Neural progenitor cell (in vitro differentiated cells): ENCODE data around the gene HSD11B1L. TPM values are rescaled to one million over a fixed set of nuclear protein-coding genes. Genes with fewer than 3 reads are reported as not detected.

ENCODE experiments used
- DNase-seq: peaks from one replicate; pipeline ENCODE4 v3.0.0-alpha.2; 2016; ENCODE audit warnings: low spot score
- H2AFZ ChIP-seq: fragments of 200-600 bp; sonication (generic); replicated peaks from 2 replicates; pipeline ENCODE4 v1.6.1; 2016; ENCODE audit warnings: antibody characterized with exemption
- H3F3A ChIP-seq: fragments of 200-600 bp; sonication (generic); 2 replicates; pipeline ENCODE4 v1.6.1; 2016; ENCODE audit warnings: antibody characterized with exemption, low read depth
- H3K27ac ChIP-seq: fragments of 200-600 bp; sonication (generic); 2 replicates; pipeline ENCODE4 v1.5.1; 2016; ENCODE audit warnings: mild to moderate bottlenecking
- H3K27me3 ChIP-seq: fragments of 200-600 bp; sonication (generic); 2 replicates; pipeline ENCODE4 v1.6.1; 2016; ENCODE audit warnings: mild to moderate bottlenecking, moderate library complexity
- H3K36me3 ChIP-seq: fragments of 200-600 bp; sonication (generic); 2 replicates; pipeline ENCODE4 v1.5.1; 2016
- H3K4me1 ChIP-seq: fragments of 200-600 bp; sonication (generic); 2 replicates; pipeline ENCODE4 v1.6.1; 2016; ENCODE audit warnings: mixed run types
- H3K4me2 ChIP-seq: fragments of 200-600 bp; sonication (generic); 2 replicates; pipeline ENCODE4 v1.6.1; 2016
- H3K4me3 ChIP-seq: fragments of 200-600 bp; sonication (generic); 2 replicates; pipeline ENCODE4 v1.5.1; 2016
- H3K79me2 ChIP-seq: fragments of 200-600 bp; sonication (generic); 2 replicates; pipeline ENCODE4 v1.6.1; 2016; ENCODE audit warnings: low read depth
- H3K9ac ChIP-seq: fragments of 200-600 bp; sonication (generic); 2 replicates; pipeline ENCODE4 v1.6.1; 2016
- H3K9me3 ChIP-seq: fragments of 200-600 bp; sonication (generic); 2 replicates; pipeline ENCODE4 v1.5.1; 2016; ENCODE audit warnings: low read depth
- H4K20me1 ChIP-seq: fragments of 200-600 bp; sonication (generic); 2 replicates; pipeline ENCODE4 v1.6.1; 2016; ENCODE audit warnings: low read depth
- H3K27ac Mint-ChIP-seq: 3 replicates; pipeline ENCODE4 v1.8.0; 2021; ENCODE audit warnings: mixed read lengths
- H3K27me3 Mint-ChIP-seq: 2 replicates; pipeline ENCODE4 v1.8.0; 2022; ENCODE audit warnings: low read depth, mild to moderate bottlenecking, inconsistent platforms, moderate library complexity, mixed read lengths; ENCODE audit not compliant: insufficient read depth
- H3K36me3 Mint-ChIP-seq: 3 replicates; pipeline ENCODE4 v1.8.0; 2021; ENCODE audit warnings: mixed read lengths
- H3K4me1 Mint-ChIP-seq: 3 replicates; pipeline ENCODE4 v1.8.0; 2021; ENCODE audit warnings: mixed read lengths
- H3K4me3 Mint-ChIP-seq: 3 replicates; pipeline ENCODE4 v1.8.0; 2021; ENCODE audit warnings: mild to moderate bottlenecking, moderate library complexity, mixed read lengths
- H3K9me3 Mint-ChIP-seq: 3 replicates; pipeline ENCODE4 v1.8.0; 2020; ENCODE audit warnings: mixed read lengths
- CTCF ChIP-seq: fragments of 200-600 bp; sonication (generic); IDR thresholded peaks from 2 replicates; pipeline ENCODE4 v1.5.1; 2017; ENCODE audit warnings: antibody characterized with exemption, mild to moderate bottlenecking
- EZH2 ChIP-seq: fragments of 200-600 bp; sonication (generic); IDR thresholded peaks from 2 replicates; pipeline ENCODE4 v1.6.1; 2017; ENCODE audit warnings: antibody characterized with exemption, mild to moderate bottlenecking, moderate library complexity
- EZH2phosphoT487 ChIP-seq: fragments of 200-600 bp; sonication (generic); IDR thresholded peaks from 2 replicates; pipeline ENCODE4 v1.6.1; 2017; ENCODE audit warnings: antibody characterized with exemption
- total RNA-seq: library from RNA; depleted of rRNA; stranded (reverse); fragments of >200 nt; gene quantifications from 2 replicates; pipeline ENCODE4 v1.2.3, GENCODE V29; 2015; ENCODE audit warnings: low replicate concordance

Gene HSD11B1L
- total RNA-seq, 1 donor from 2014 or later = 7.7 TPM

DNA sequence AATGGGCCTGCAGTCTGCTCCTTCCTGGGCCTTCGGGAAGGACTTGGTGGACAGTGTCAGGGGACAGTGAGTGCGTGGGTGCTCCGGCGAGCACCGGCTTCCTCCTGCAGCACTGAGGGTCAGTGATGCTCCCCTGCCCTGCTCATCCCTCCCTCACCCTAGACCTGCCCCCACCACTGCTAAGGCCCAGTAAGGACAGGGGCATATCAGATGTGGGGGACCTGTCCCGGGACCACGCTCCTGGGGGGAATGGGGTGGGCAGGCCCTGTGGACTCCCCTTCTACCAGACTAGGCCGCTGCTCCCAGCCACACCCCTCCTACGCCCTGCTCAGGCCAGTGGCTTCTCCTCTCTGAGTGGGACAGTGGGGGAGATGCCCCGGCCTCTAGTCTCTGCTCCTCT lies 3.7 kb upstream of the HSD11B1L start:
- no peak overlapping the region for H3K4me3 ChIP-seq
- DNase-seq = no peak

GRCh38 chr19:5677580-5677979 lies 3.2 kb upstream of the HSD11B1L start:
- H3K27me3 Mint-ChIP-seq = peaks cover 9% of the 10 kb centered on the region
- TF ChIP-seq EZH2phosphoT487 (no peak), EZH2 (no peak), CTCF (no peak)
- H3K27ac Mint-ChIP-seq = no peak overlapping the region
- no peaks in the 10 kb centered on the region for H3K79me2 ChIP-seq
- H3K4me3 ChIP-seq = no peak overlapping the region
- H3K4me3 Mint-ChIP-seq = no peak overlapping the region
- H3K9ac ChIP-seq = no peak overlapping the region
- H3K4me2 ChIP-seq = no peak overlapping the region
- peaks cover 3% of the 10 kb centered on the region for H3K4me1 ChIP-seq
- no peaks in the 10 kb centered on the region for H3K36me3 ChIP-seq
- H4K20me1 ChIP-seq = no peaks in the 10 kb centered on the region
- H3K27me3 ChIP-seq = no peaks in the 10 kb centered on the region
- no peak overlapping the region for H3K27ac ChIP-seq
- no peak for DNase-seq
- H3F3A ChIP-seq = peaks cover 4% of the 10 kb centered on the region
- no peaks in the 10 kb centered on the region for H3K9me3 Mint-ChIP-seq
- H2AFZ ChIP-seq = no peak overlapping the region
- peaks cover 5% of the 10 kb centered on the region for H3K36me3 Mint-ChIP-seq
- H3K9me3 ChIP-seq = no peaks in the 10 kb centered on the region
- peaks cover 27% of the 10 kb centered on the region for H3K4me1 Mint-ChIP-seq

More for the DNA sequence above, 3.7 kb upstream of the HSD11B1L start:
- no peak overlapping the region for H3K27ac ChIP-seq
- no peak overlapping the region for H3K27ac Mint-ChIP-seq
- no peak overlapping the region for H3K4me2 ChIP-seq
- H3K4me1 Mint-ChIP-seq = peaks cover 23% of the 10 kb centered on the region
- H3K27me3 ChIP-seq = no peaks in the 10 kb centered on the region
- peaks cover 3% of the 10 kb centered on the region for H3K4me1 ChIP-seq
- no peaks in the 10 kb centered on the region for H3K9me3 ChIP-seq
- peaks cover 9% of the 10 kb centered on the region for H3K27me3 Mint-ChIP-seq
- peaks cover 4% of the 10 kb centered on the region for H3F3A ChIP-seq
- peaks cover 5% of the 10 kb centered on the region for H3K36me3 Mint-ChIP-seq
- H3K9ac ChIP-seq = no peak overlapping the region
- H4K20me1 ChIP-seq = no peaks in the 10 kb centered on the region
- H3K4me3 Mint-ChIP-seq = no peak overlapping the region
- no peaks in the 10 kb centered on the region for H3K36me3 ChIP-seq
- no peaks in the 10 kb centered on the region for H3K79me2 ChIP-seq
- no peak overlapping the region for H2AFZ ChIP-seq
- TF ChIP-seq CTCF (no peak), EZH2 (no peak), EZH2phosphoT487 (no peak)
- H3K9me3 Mint-ChIP-seq = no peaks in the 10 kb centered on the region

DNA sequence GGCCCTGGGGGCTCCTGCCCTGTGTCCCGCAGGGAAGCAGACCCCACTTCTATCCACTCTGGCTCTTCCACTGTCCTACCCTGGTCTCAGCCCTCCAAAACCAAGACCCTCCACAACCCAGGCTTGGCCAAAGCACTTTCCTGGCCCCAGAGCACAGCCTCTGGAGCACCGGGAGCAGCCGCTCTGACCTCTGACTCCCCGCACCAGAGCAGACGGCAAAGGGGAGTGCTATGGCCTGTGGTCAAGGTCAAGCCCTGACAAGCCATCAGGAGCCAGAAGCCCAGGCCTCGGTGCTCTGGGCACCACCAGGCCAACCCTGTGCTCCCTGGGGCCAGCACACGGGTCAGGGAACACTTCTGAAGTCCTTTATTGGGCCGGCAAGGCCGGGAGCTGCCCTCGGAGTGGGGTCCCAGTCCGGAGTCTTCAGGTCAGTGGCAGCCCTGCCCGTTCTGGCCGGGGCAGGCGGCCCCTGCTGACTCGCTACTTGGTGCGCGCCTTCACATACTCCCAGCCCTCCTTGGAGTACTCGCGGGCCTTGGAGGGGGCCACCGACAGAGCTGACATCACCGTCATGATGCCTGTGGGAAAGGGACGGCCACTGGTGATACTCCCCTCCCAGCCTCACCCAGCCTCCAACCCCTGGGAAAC lies 2.6 kb upstream of the HSD11B1L start:
- Mint-ChIP-seq H3K27ac (no peak overlapping the region), H3K36me3 (no peaks in the 10 kb centered on the region), H3K9me3 (no peaks in the 10 kb centered on the region), H3K27me3 (peaks cover 9% of the 10 kb centered on the region), H3K4me1 (peaks cover 29% of the 10 kb centered on the region), H3K4me3 (no peak overlapping the region)
- no peaks in the 10 kb centered on the region for H3K9me3 ChIP-seq
- no peak overlapping the region for H2AFZ ChIP-seq
- H3K4me3 ChIP-seq = no peak overlapping the region
- H4K20me1 ChIP-seq = no peaks in the 10 kb centered on the region
- H3K27ac ChIP-seq = no peak overlapping the region
- H3K9ac ChIP-seq = no peak overlapping the region
- no peak for DNase-seq
- TF ChIP-seq EZH2phosphoT487 (no peak), EZH2 (no peak)
- no peak overlapping the region for H3K4me2 ChIP-seq
- H3K27me3 ChIP-seq = no peaks in the 10 kb centered on the region
- peaks cover 4% of the 10 kb centered on the region for H3F3A ChIP-seq
- no peaks in the 10 kb centered on the region for H3K36me3 ChIP-seq
- peaks cover 3% of the 10 kb centered on the region for H3K4me1 ChIP-seq
- H3K79me2 ChIP-seq = no peaks in the 10 kb centered on the region

DNA sequence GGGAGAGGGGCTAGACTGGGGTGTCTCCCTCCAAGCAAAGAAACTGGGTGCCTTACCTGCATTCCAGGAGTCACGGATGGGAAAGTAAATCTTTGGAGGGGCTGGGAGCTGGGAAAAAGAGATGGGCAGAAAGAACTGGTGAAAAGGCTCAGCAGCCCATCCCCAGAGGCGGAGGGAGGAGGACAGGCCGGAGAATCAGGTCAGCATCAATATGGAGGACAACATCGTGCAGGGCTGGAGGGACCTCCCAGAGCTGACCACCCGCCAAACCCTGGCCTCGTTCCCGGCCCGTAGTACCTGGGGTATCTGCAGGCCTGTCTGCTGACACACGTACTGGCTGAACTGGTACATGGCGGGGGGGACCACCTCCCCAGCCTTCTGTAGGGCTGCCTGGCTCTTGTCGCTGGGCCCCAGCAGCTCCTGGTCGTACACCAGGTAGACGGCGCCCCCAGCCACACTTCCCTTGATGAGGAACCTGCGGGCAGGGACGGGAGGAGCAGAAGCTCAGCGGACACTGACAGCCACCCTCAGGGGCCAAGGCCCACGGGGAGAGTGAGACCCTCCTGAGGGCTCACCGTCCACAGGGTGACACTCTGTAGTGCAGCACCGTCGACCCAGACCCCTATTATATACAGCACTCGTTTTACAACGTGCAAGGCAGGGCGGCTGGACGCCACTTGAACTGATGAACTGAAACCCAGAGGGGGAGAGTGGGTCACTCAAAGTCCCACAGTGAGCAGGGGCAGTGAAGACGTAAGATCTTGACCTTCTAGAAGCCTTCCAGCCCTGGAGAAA lies 1.3 kb upstream of the HSD11B1L start:
- TF ChIP-seq CTCF = no peak
- no peak for TF ChIP-seq EZH2
- no peak for TF ChIP-seq EZH2phosphoT487
- no peak overlapping the region for H2AFZ ChIP-seq

More for the DNA sequence above, 1.3 kb upstream of the HSD11B1L start:
- Histone ChIP-seq H3K4me2 (peak overlapping the region; percentile 85), H3F3A (peaks cover 4% of the 10 kb centered on the region), H3K27me3 (no peaks in the 10 kb centered on the region), H3K4me1 (peaks cover 3% of the 10 kb centered on the region), H3K9ac (peak overlapping the region; percentile 46), H3K36me3 (no peaks in the 10 kb centered on the region), H3K4me3 (peak overlapping the region; percentile 69), H3K79me2 (no peaks in the 10 kb centered on the region), H3K9me3 (no peaks in the 10 kb centered on the region), H3K27ac (no peak overlapping the region), H4K20me1 (no peaks in the 10 kb centered on the region)
- Mint-ChIP-seq H3K27ac (peak overlapping the region; percentile 48), H3K9me3 (no peaks in the 10 kb centered on the region), H3K4me1 (peaks cover 29% of the 10 kb centered on the region), H3K27me3 (peaks cover 9% of the 10 kb centered on the region), H3K36me3 (no peaks in the 10 kb centered on the region), H3K4me3 (peak overlapping the region; percentile 98)
- no peak for DNase-seq
